ENCODE measurements around the gene ARSJ. TPM values are rescaled to one million over a fixed set of nuclear protein-coding genes. Genes with fewer than 3 reads are reported as not detected.
A peak's percentile ranks its signal among the peaks of the same experiment; 100 is the strongest.

The ARSJ gene
- total RNA-seq, 4 donors from 2014 or later = 1.0 to 3.3 (median 1.4) TPM

DNA sequence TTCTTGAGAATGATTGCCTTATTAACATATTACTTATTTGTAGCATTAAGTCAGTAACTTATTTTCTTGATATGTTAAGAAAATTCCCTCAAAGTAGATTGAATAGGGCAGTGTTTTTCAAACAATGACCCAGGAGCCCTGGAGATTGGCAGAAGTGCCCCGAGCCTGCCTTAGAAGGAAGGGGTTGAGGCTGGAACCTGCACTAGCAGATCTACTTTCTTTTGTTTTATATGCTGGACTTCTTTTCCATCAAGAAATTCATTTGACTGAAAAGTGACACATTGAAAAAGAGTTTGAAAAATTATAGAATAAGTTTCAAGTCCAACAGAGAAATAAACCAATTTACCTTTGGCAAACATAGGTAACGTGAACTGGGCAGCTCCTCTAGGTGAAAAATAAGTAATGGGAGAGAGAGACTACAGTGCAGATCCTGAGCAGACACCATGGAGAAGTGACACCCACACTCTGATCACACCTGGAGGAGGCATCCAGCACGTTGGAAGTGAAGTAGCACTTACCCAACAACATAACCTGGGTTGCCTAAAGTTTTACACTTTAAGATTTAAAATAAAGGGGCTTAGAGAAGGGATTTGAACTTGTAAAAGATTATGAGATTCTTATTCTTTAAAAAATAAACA, 18.6 kb downstream of the ARSJ start:
- no peak for TF ChIP-seq POLR2A (IDR thresholded peaks at IDR 0.05)
- TF ChIP-seq, protein P1, sequence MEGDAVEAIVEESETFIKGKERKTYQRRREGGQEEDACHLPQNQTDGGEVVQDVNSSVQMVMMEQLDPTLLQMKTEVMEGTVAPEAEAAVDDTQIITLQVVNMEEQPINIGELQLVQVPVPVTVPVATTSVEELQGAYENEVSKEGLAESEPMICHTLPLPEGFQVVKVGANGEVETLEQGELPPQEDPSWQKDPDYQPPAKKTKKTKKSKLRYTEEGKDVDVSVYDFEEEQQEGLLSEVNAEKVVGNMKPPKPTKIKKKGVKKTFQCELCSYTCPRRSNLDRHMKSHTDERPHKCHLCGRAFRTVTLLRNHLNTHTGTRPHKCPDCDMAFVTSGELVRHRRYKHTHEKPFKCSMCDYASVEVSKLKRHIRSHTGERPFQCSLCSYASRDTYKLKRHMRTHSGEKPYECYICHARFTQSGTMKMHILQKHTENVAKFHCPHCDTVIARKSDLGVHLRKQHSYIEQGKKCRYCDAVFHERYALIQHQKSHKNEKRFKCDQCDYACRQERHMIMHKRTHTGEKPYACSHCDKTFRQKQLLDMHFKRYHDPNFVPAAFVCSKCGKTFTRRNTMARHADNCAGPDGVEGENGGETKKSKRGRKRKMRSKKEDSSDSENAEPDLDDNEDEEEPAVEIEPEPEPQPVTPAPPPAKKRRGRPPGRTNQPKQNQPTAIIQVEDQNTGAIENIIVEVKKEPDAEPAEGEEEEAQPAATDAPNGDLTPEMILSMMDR (IDR thresholded peaks at IDR 0.05) = no peak
- H3K4me1 ChIP-seq = peaks cover 0 to 8% (median 4%) of the 10 kb centered on the region in 4 donors
- no peaks in the 10 kb centered on the region for H3K27me3 ChIP-seq
- no peak overlapping the region for H3K4me3 ChIP-seq
- no peaks in the 10 kb centered on the region for H3K36me3 ChIP-seq
- H3K9me3 ChIP-seq = no peaks in the 10 kb centered on the region
- H3K27ac ChIP-seq = no peak overlapping the region
- no peak for DNase-seq

DNA sequence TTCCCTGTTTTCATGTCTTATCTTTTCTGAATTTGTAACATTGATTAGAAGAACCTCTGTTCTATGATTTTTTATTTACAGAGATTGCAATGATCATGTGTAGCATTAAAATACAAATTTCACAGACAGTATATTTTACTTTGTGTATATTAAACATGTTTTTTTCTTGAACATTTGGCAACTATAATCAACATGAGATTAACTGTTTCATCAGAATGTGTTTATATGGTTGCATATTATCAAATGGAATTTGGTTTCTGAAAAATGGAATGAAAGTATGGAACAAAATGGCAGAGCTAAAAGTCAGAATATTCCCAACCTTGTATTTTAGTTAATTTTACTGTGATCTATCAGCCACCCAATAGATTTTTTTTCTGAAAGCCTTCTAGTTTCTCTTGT, 19.9 kb downstream of the ARSJ start:
- Histone ChIP-seq H3K27me3 (no peaks in the 10 kb centered on the region), H3K4me3 (no peak overlapping the region), H3K36me3 (no peaks in the 10 kb centered on the region), H3K9me3 (no peaks in the 10 kb centered on the region), H3K27ac (peak overlapping the region in 1 of 4 donors; percentile 6), H3K4me1 (peaks cover 0 to 8% (median 4%) of the 10 kb centered on the region in 4 donors)
- DNase-seq = no peak
- no peak for TF ChIP-seq POLR2A (IDR thresholded peaks at IDR 0.05)
- TF ChIP-seq, protein P1 (IDR thresholded peaks at IDR 0.05) = no peak

DNA sequence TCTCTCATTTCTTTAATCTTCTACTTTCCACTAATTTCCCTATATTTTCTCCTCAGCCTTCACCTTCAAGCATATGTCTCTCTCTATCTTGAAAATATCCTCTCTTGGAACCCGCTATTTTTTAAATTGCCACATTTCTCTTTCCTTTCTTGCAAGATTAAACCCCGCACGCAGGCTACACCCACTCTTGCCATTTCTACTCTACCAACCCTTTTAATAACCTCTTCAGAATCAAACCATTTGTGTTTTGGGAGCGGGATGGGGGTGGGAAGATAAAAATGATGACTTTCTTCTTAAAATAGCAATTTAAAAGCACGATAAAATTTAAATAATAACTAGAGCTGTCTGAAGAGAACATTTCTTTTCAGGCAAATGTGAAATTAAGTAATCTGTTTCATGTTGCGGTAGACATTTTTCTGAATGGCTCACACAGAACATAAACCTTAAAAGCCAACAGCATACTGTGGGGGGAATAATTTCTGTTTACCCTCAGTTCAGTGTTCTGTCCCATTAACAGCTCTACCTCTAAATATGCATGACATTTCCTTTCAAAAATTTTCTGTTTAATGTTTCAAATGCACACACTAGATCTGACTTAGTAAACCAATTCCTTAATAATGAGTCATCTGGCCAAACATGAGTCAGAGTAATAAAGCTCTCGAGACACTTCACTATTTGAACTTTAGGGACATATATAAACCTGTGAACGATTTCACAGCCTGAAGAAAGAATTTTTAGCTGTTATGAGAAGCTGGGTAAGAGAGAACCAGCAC, 20.5 kb downstream of the ARSJ start:
- DNase-seq = no peak
- Histone ChIP-seq H3K4me3 (no peak overlapping the region), H3K4me1 (peaks cover 0 to 8% (median 4%) of the 10 kb centered on the region in 4 donors)

DNA sequence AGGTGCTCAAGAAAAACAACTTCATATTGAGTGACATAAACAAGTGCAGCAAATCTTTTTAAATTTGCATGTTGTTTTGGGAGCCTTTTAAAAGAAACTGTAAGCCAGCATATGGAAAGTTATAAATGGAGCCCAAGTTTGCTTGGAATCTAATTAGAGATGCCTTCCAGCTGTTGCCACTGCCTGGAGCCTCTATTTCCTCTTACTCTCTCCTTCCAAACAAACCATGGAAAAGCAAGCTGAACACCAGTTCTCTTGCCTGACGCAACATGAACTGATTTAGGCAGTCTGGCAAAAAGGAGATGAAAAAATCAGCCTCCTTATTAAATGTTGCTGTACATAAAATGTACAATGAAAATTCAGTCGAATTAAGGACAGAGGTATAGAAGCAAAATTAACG, 21.5 kb downstream of the ARSJ start:
- TF ChIP-seq, protein P1 (IDR thresholded peaks at IDR 0.05) = no peak
- Histone ChIP-seq H3K4me3 (no peak overlapping the region), H3K4me1 (peaks cover 0 to 8% (median 4%) of the 10 kb centered on the region in 4 donors), H3K36me3 (no peaks in the 10 kb centered on the region), H3K27ac (no peak overlapping the region), H3K27me3 (no peaks in the 10 kb centered on the region), H3K9me3 (no peaks in the 10 kb centered on the region)
- DNase-seq = no peak

More for the DNA sequence above, 20.5 kb downstream of the ARSJ start:
- Histone ChIP-seq H3K27ac (peak overlapping the region in 2 of 4 donors; percentile 6 to 10), H3K27me3 (no peaks in the 10 kb centered on the region), H3K9me3 (no peaks in the 10 kb centered on the region), H3K36me3 (no peaks in the 10 kb centered on the region)
- TF ChIP-seq POLR2A (IDR thresholded peaks at IDR 0.05) = no peak
- TF ChIP-seq, protein P1 (IDR thresholded peaks at IDR 0.05) = no peak

DNA sequence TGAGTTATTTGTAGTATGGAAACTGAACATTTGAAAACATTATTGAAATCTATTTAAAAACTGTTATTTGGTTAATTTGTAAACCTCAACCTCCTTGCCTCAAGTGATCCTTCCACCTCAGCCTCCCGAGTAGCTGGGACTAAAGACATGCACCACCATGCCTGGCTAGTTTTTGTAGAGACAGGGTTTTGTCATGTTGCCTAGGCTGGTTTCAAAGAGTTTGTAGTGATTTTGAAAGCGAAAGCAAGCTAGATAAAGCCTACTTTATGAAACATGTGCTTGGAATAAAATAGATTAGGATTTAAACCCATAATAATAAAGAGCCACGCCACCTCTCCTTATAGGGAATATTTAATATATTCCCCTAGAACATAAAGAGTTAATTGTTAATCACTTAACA, 23.5 kb downstream of the ARSJ start:
- no peaks in the 10 kb centered on the region for H3K36me3 ChIP-seq
- TF ChIP-seq POLR2A (IDR thresholded peaks at IDR 0.05) = no peak
- TF ChIP-seq, protein P1 (IDR thresholded peaks at IDR 0.05) = no peak
- H3K4me1 ChIP-seq = peaks cover 0 to 8% (median 5%) of the 10 kb centered on the region in 4 donors
- no peak overlapping the region for H3K27ac ChIP-seq
- DNase-seq = no peak
- no peaks in the 10 kb centered on the region for H3K27me3 ChIP-seq
- no peaks in the 10 kb centered on the region for H3K9me3 ChIP-seq
- no peak overlapping the region for H3K4me3 ChIP-seq

Data from Peyer's patch (tissue), 4 donors.